ENCODE measurements around the gene SCFD1.
"Not testable (repeated sequence)": the region's sequence is repeated elsewhere in the genome, so short reads cannot be mapped to it uniquely, and the experiment has no call there.

SCFD1 gene

DNA sequence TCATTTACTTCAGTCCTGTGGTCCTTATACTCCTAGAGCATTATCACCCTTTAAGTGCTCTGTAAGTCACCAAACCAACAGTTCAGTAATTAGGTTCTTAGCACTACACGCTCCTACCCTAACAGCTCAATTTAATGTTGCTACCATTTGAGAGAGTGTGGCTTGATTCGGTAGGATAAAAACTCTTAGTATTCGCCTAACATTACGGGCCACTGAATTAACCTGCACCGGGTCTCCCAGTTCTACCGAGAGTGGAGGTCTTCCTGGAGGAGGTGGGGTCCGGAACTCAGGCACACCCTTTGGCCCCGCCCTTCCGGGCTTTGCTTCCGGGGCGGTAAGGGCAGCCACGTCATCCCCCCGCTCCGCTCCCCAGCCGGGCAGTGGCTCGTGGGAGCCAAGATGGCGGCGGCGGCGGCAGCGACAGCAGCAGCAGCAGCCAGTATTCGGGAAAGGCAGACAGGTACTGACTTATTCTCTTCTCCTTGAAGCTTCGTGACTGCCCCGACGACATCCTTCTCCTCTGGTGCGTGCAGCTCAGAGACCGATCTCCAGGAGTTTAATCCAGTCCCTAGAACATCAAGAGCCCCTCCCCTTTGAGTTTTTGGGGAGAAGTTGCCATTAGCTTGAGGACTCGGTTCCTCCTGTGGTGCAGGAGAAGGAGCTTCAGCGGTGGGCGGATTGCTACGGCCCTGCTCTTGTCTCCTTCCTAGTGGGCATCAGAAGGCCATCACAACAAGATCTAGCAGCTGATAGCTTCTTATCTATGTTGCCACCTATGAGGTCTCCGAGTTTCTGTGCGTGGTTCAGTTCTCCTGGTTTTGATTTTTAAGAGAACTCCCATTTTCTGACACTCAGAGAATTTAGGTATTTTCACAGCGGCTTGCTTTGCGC is at the start of gene SCFD1:
Gene SCFD1 (plus strand): TSS at position 380 of the 891 bp plus-strand sequence. CDS start 20 bp downstream, at position 400.
- DNase-seq (ENCODE audit: low read depth): peak; percentile 83

GRCh38 chr14:30572771-30573170 is 49.3 kb upstream of the SCFD1 start:
- no peak for DNase-seq (ENCODE audit: low read depth)

DNA sequence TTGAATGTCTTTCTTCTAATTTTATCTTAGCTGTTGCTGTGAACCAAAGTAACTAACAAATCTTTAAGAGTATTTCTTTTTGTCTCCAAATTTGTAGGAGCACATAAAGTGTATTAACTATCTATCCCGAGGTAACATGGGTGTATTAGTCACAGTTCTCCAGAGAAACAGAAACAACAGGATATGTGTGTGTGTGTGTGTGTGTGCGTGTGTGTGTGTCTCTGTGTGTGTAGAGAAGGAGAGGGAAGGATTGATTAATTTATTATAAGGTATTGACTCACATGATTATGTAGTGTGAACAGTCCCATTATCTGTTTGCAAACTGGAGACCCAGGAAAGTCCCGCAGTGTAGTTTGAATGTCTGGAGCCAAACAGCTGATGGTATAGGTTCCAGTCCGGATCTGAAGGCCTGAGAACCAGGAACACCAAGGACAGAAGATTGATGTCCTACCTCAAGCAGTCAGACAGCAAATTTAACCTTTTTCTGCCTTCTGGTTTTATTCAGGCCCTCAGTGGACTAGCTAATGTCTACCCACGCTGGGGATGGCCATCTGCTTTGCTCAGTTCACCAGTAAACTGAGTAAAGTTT is 48.8 kb upstream of the SCFD1 start:
- peak; percentile 84 for DNase-seq (ENCODE audit: low read depth)

- DNase-seq (ENCODE audit: low read depth): no peak
These were observed 48.2 kb upstream of the SCFD1 start for GRCh38 chr14:30573966-30574365.

DNA sequence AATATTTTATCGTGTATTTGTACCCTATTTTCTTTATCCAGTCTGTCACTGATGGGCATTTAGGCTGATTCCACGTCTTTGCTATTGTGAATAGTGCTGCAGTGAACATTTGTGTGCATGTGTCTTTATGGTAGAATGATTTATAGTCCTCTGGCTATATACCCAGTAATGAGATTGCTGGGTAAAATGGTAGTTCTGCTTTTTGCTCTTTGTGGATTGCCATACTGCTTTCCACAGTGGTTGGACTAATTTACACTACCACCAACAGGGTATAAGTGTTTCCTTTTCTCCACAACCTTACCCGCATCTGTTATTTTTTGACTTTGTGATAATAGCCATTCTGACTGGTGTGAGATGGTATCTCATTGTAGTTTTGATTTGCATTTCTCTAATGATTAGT is 47.3 kb upstream of the SCFD1 start:
- not testable (repeated sequence) for DNase-seq (ENCODE audit: low read depth)

- DNase-seq (ENCODE audit: low read depth): not testable (repeated sequence)
These were observed 45.8 kb upstream of the SCFD1 start for GRCh38 chr14:30576333-30576732.

- DNase-seq (ENCODE audit: low read depth): peak; percentile 33
These were observed 41.4 kb upstream of the SCFD1 start for GRCh38 chr14:30580616-30581282.

DNA sequence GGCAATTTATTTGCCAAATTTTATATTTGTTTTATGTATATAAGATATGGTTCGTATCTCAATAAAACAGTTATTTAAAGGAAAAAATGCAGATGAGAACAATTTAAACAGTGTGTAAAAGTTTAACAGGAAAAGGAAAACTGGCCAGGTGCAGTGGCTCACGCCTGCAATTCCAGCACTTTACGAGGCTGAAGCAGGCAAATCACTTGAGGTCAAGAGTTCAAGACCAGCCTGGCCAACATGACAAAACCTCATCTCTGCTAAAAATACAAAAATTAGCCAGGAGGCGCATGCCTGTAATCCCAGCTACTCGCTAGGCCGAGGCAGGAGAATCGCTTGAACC is 40.9 kb upstream of the SCFD1 start:
- no peak for DNase-seq (ENCODE audit: low read depth)

GRCh38 chr14:30582376-30582775 is 39.7 kb upstream of the SCFD1 start:
- no peak for DNase-seq (ENCODE audit: low read depth)

DNA sequence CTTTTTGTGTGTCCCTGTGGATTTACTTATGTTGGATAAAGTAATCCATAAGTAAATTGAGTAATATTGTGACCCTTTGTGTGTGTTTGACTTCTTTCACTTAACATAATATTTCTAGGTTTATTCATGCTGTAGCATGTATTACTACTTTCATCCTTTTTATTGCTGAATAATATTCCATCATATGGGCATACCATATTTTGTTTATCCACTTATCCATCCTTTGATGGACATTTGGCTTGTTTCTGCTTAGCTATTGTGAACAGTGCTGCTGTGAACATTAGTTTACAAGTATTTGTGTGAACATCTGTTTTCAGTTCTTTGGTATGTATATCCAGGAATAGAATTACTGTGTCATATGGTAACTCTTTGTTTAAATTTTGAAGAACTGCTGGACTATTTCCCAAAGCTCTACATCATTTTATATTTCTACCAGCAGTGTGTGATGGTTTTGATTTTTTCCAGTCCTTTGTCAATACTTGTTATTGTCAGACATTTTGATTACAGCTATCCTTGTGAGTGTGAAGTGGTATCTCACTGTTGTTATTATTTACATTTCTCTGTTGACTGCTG is 38.0 kb upstream of the SCFD1 start:
- DNase-seq (ENCODE audit: low read depth): no peak

GRCh38 chr14:30585204-30585603 is 36.9 kb upstream of the SCFD1 start:
- no peak for DNase-seq (ENCODE audit: low read depth)

GRCh38 chr14:30587141-30587540 is 35.0 kb upstream of the SCFD1 start:
- DNase-seq (ENCODE audit: low read depth): no peak

GRCh38 chr14:30588873-30589272 is 33.2 kb upstream of the SCFD1 start:
- no peak for DNase-seq (ENCODE audit: low read depth)

- no peak for DNase-seq (ENCODE audit: low read depth)
These were observed 25.2 kb upstream of the SCFD1 start for GRCh38 chr14:30596935-30597334.

DNA sequence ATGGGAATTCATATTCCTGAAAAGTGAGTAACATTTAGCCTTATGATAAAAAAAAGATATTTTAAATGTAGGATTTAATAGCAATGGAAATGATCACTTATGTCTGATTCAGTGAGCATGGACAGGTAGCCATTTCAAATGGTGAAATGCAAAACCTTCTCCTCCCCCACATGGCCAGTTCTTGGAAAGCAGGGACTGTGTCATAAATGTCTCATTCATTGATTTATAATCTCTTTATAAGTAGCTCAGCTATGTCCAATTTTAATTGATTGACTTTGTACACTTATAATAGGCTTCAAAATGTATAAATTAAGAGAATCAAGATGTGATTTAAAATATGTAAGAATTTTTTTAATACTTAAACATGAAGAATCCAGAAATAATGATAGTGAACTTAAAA is 24.6 kb upstream of the SCFD1 start:
- DNase-seq (ENCODE audit: low read depth): no peak

- no peak for DNase-seq (ENCODE audit: low read depth)
These were observed 20.9 kb upstream of the SCFD1 start for GRCh38 chr14:30600922-30601918.

- DNase-seq (ENCODE audit: low read depth): no peak
These were observed 18.7 kb upstream of the SCFD1 start for GRCh38 chr14:30603402-30603801.

GRCh38 chr14:30604696-30605095 is 17.4 kb upstream of the SCFD1 start:
- DNase-seq (ENCODE audit: low read depth): not testable (repeated sequence)

- peak; percentile 53 for DNase-seq (ENCODE audit: low read depth)
These were observed 14.9 kb upstream of the SCFD1 start for GRCh38 chr14:30607156-30607780.

DNA sequence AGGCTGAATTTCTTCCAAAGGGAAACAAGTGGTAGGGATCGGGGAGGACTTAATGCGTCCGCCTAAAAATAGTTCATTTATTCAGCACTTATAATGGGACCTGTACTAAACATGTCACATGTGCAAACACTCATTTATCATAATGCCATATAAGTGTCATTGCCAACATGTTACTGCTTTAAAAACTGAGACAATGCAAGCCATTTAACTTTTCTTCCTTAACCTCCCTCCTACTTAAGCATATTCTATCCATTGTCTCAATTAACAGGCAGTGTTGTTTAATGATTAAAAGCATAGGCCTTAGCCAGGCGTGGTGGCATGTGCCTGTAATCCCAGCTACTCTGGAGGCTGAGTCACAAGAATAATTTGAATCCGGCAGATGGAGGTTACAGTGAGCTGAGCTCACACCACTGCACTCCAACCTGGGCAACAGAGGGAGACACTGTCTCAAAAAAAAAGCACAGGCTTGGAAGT is 13.5 kb upstream of the SCFD1 start:
- DNase-seq (ENCODE audit: low read depth): peak; percentile 53

All from amniotic epithelial cell (primary cell).